HEK293 (cell line): ENCODE results near the gene LYPD5.

ENCODE experiments used
- ELK4 ChIP-seq: IDR thresholded peaks from 2 replicates; pipeline ENCODE4 v1.6.1; 2011; ENCODE audit warnings: mild to moderate bottlenecking, low read depth, low read length, borderline replicate concordance
- PBX3 ChIP-seq: sonication (generic); formaldehyde crosslinking; IDR thresholded peaks from 2 replicates; pipeline ENCODE4 v1.8.1; 2022; ENCODE audit warnings: mild to moderate bottlenecking, moderate library complexity, missing genetic modification reagents
- PRDM10 ChIP-seq: fragments of 450-650 bp; formaldehyde crosslinking; IDR thresholded peaks from 2 replicates; pipeline ENCODE4 v1.5.1; 2016; ENCODE audit warnings: missing biosample characterization, missing genetic modification characterization
- PRDM4 ChIP-seq: fragments of 450-650 bp; formaldehyde crosslinking; IDR thresholded peaks from 2 replicates; pipeline ENCODE4 v1.5.1; 2017; ENCODE audit warnings: missing biosample characterization, missing genetic modification characterization
- REPIN1 ChIP-seq: fragments of 450-650 bp; formaldehyde crosslinking; IDR thresholded peaks from 2 replicates; pipeline ENCODE4 v1.5.1; 2017; ENCODE audit warnings: missing biosample characterization, missing genetic modification characterization, low read depth
- SP2 ChIP-seq: fragments of 450-650 bp; formaldehyde crosslinking; IDR thresholded peaks from 2 replicates; pipeline ENCODE4 v1.5.1; 2016; ENCODE audit warnings: missing biosample characterization, missing genetic modification characterization
- TCF7L2 ChIP-seq: IDR thresholded peaks from 2 replicates; pipeline ENCODE4 v1.6.1; 2011; ENCODE audit warnings: low read depth, mild to moderate bottlenecking, inconsistent platforms, low read length, moderate library complexity, borderline replicate concordance
- ZFHX2 ChIP-seq: fragments of 450-650 bp; formaldehyde crosslinking; conservative IDR thresholded peaks from 2 replicates; pipeline ENCODE4 v1.5.1; 2016; ENCODE audit warnings: missing biosample characterization, missing genetic modification characterization
- ZNF112 ChIP-seq: fragments of 450-650 bp; formaldehyde crosslinking; IDR thresholded peaks from 2 replicates; pipeline ENCODE4 v1.5.0; 2017; ENCODE audit warnings: missing biosample characterization, missing genetic modification characterization
- ZNF146 ChIP-seq: fragments of 450-650 bp; formaldehyde crosslinking; IDR thresholded peaks from 2 replicates; pipeline ENCODE4 v1.5.1; 2016; ENCODE audit warnings: missing biosample characterization, missing genetic modification characterization
- ZNF157 ChIP-seq: fragments of 450-650 bp; formaldehyde crosslinking; IDR thresholded peaks from 2 replicates; pipeline ENCODE4 v1.5.1; 2016; ENCODE audit warnings: missing biosample characterization, missing genetic modification characterization
- ZNF184 ChIP-seq: fragments of 450-650 bp; IDR thresholded peaks from 2 replicates; pipeline ENCODE4 v1.5.1; 2018; ENCODE audit warnings: missing biosample characterization, mild to moderate bottlenecking, missing genetic modification characterization
- ZNF239 ChIP-seq: fragments of 450-650 bp; formaldehyde crosslinking; IDR thresholded peaks from 2 replicates; pipeline ENCODE4 v1.5.1; 2016; ENCODE audit warnings: missing biosample characterization, missing genetic modification characterization
- ZNF324 ChIP-seq: fragments of 450-650 bp; formaldehyde crosslinking; IDR thresholded peaks from 2 replicates; pipeline ENCODE4 v1.5.1; 2016; ENCODE audit warnings: missing biosample characterization, missing genetic modification characterization
- ZNF398 ChIP-seq: fragments of 450-650 bp; formaldehyde crosslinking; IDR thresholded peaks from 2 replicates; pipeline ENCODE4 v1.5.1; 2017; ENCODE audit warnings: missing biosample characterization, missing genetic modification characterization
- ZNF529 ChIP-seq: fragments of 450-650 bp; formaldehyde crosslinking; IDR thresholded peaks from 2 replicates; pipeline ENCODE4 v1.5.1; 2017; ENCODE audit warnings: missing genetic modification characterization, missing biosample characterization; ENCODE audit not compliant: insufficient replicate concordance
- ZNF558 ChIP-seq: fragments of 450-650 bp; formaldehyde crosslinking; IDR thresholded peaks from 2 replicates; pipeline ENCODE4 v1.5.1; 2016; ENCODE audit warnings: missing biosample characterization, missing genetic modification characterization
- ZNF571 ChIP-seq: fragments of 450-650 bp; formaldehyde crosslinking; IDR thresholded peaks from 2 replicates; pipeline ENCODE4 v1.5.0; 2017; ENCODE audit warnings: missing biosample characterization, missing genetic modification characterization
- ZNF600 ChIP-seq: fragments of 450-650 bp; formaldehyde crosslinking; IDR thresholded peaks from 2 replicates; pipeline ENCODE4 v1.5.1; 2016; ENCODE audit warnings: missing biosample characterization, missing genetic modification characterization
- ZNF660 ChIP-seq: fragments of 450-650 bp; IDR thresholded peaks from 2 replicates; pipeline ENCODE4 v1.5.1; 2018; ENCODE audit warnings: missing biosample characterization, mild to moderate bottlenecking, missing genetic modification characterization
- ZNF701 ChIP-seq: fragments of 450-650 bp; formaldehyde crosslinking; IDR thresholded peaks from 2 replicates; pipeline ENCODE4 v1.5.1; 2016; ENCODE audit warnings: missing biosample characterization, missing genetic modification characterization
- ZNF747 ChIP-seq: fragments of 450-650 bp; formaldehyde crosslinking; IDR thresholded peaks from 2 replicates; pipeline ENCODE4 v1.5.1; 2016; ENCODE audit warnings: missing biosample characterization, missing genetic modification characterization
- ZNF768 ChIP-seq: fragments of 450-650 bp; formaldehyde crosslinking; IDR thresholded peaks from 2 replicates; pipeline ENCODE4 v1.5.1; 2018; ENCODE audit warnings: missing biosample characterization, mild to moderate bottlenecking, missing genetic modification characterization
- ZNF776 ChIP-seq: fragments of 450-650 bp; formaldehyde crosslinking; IDR thresholded peaks from 2 replicates; pipeline ENCODE4 v1.5.0; 2017; ENCODE audit warnings: missing biosample characterization, missing genetic modification characterization, borderline replicate concordance
- ZNF785 ChIP-seq: fragments of 450-650 bp; formaldehyde crosslinking; IDR thresholded peaks from 2 replicates; pipeline ENCODE4 v1.5.1; 2016; ENCODE audit warnings: missing biosample characterization, missing genetic modification characterization
- ZSCAN16 ChIP-seq: fragments of 450-650 bp; formaldehyde crosslinking; IDR thresholded peaks from 2 replicates; pipeline ENCODE4 v1.5.1; 2016; ENCODE audit warnings: missing biosample characterization, missing genetic modification characterization
- ZSCAN18 ChIP-seq: fragments of 450-650 bp; formaldehyde crosslinking; IDR thresholded peaks from 2 replicates; pipeline ENCODE4 v1.5.1; 2016; ENCODE audit warnings: missing biosample characterization, missing genetic modification characterization

Gene LYPD5

GRCh38 chr19:43755256-43755801 lies 46.9 kb downstream of the LYPD5 start (continued):
- TF ChIP-seq PRDM4 (tag by site-specific recombination): peak; percentile 61; the same call in 1 of the 2 replicates
- no peak for TF ChIP-seq PBX3 (CRISPR knock-in tag)
- TF ChIP-seq ELK4: no peak
- TF ChIP-seq ZSCAN16 (tag by site-specific recombination): 0 out of 2 replicates have a peak, but pooled peaks have one; percentile 52
- TF ChIP-seq ZNF324 (tag by site-specific recombination): peak; percentile 10; the same call in 1 of the 2 replicates
- no peak; the same call in 1 of the 2 replicates for TF ChIP-seq ZNF146 (tag by site-specific recombination)
- no peak for TF ChIP-seq ZNF747
- TF ChIP-seq SP2 (tag by site-specific recombination): no peak
- no peak for TF ChIP-seq TCF7L2
- no peak for TF ChIP-seq ZNF184
- 0 out of 2 replicates have a peak, but pooled peaks have one; percentile 46 for TF ChIP-seq REPIN1 (tag by site-specific recombination)
- no peak; the same call in 1 of the 2 replicates for TF ChIP-seq ZFHX2 (tag by site-specific recombination)
- TF ChIP-seq ZNF768 (tag by site-specific recombination): no peak; the same call in 1 of the 2 replicates
- no peak for TF ChIP-seq ZNF112
- TF ChIP-seq ZNF776 (tag by site-specific recombination): no peak
- TF ChIP-seq ZNF157 (tag by site-specific recombination): no peak
- 0 out of 2 replicates have a peak, but pooled peaks have one; percentile 5 for TF ChIP-seq ZNF398 (tag by site-specific recombination)
- TF ChIP-seq ZNF785 (tag by site-specific recombination): 0 out of 2 replicates have a peak, but pooled peaks have one; percentile 80
- peak; percentile 6 for TF ChIP-seq ZNF600 (tag by site-specific recombination)
- no peak for TF ChIP-seq ZNF529 (tag by site-specific recombination)
- peak; percentile 53; the same call in 1 of the 2 replicates for TF ChIP-seq ZNF558 (tag by site-specific recombination)
- no peak for TF ChIP-seq ZNF239
- TF ChIP-seq PRDM10: no peak
- no peak for TF ChIP-seq ZNF701 (tag by site-specific recombination)
- no peak for TF ChIP-seq ZNF571 (tag by site-specific recombination)
- TF ChIP-seq ZNF660 (tag by site-specific recombination): peak; percentile 94; the same call in 1 of the 2 replicates
- no peak for TF ChIP-seq ZSCAN18
